NT2/D1 (cell line): ENCODE measurements around the gene ELANE.

Source experiments
- SUZ12 ChIP-seq: IDR thresholded peaks from 2 replicates; pipeline ENCODE4 v1.6.1; 2011; ENCODE audit not compliant: insufficient read length, insufficient read depth; ENCODE audit errors: extremely low read depth
- YY1 ChIP-seq: IDR thresholded peaks from 2 replicates; pipeline ENCODE4 v1.6.1; 2011; ENCODE audit not compliant: insufficient read length, insufficient read depth
- ZNF274 ChIP-seq: IDR thresholded peaks from 2 replicates; pipeline ENCODE4 v1.6.1; 2011; ENCODE audit warnings: mild to moderate bottlenecking, low read depth, low read length

- no peak for TF ChIP-seq YY1
- TF ChIP-seq SUZ12, result no peak
- no peak for TF ChIP-seq ZNF274
Observed at GRCh38 chr19:858284-858683, 6.2 kb downstream of the ELANE start.
